Gastroesophageal sphincter (tissue), 4 donors: ENCODE results near the gene IGF2R. TPM values are rescaled to one million over a fixed set of nuclear protein-coding genes. Genes with fewer than 3 reads are reported as not detected.

ENCODE experiments used
- ATAC-seq: fragments of 150-250 bp; one replicate; pipeline ENCODE4 v1.9.1; 2016; ENCODE audit warnings: mild to moderate bottlenecking, moderate library complexity
- H3K27ac ChIP-seq, 4 donors: fragments of 200-600 bp; sonication (generic) in 3 of 4; 1 replicate in 3 of 4; 2 replicates in 1 of 4; pipeline ENCODE4 v1.5.1; 2016 to 2019
- H3K27me3 ChIP-seq: fragments of 200-600 bp; sonication (generic); one replicate; pipeline ENCODE4 v1.5.1; 2019
- H3K36me3 ChIP-seq, 2 donors: fragments of 200-600 bp; sonication (generic); one replicate each; pipeline ENCODE4 v1.5.1; 2019; ENCODE audit warnings: control low read depth in 1 of 2
- H3K4me1 ChIP-seq, 3 donors: fragments of 200-600 bp; sonication (generic); 1 replicate in 2 of 3; 2 replicates in 1 of 3; pipeline ENCODE4 v1.5.1; 2016 to 2019; ENCODE audit warnings: control low read depth in 2 of 3
- H3K4me3 ChIP-seq, 2 donors: fragments of 200-600 bp; sonication (generic); one replicate each; pipeline ENCODE4 v1.5.1; 2019; ENCODE audit warnings: mild to moderate bottlenecking in 1 of 2, moderate library complexity in 1 of 2
- H3K9me3 ChIP-seq, 3 donors: fragments of 200-600 bp; sonication (generic); one replicate each; pipeline ENCODE4 v1.5.1; 2017 to 2019; ENCODE audit warnings: control low read depth in 2 of 3
- CTCF ChIP-seq, 4 experiments: fragments of 200-600 bp in 2 of 4; fragments of 450-650 bp in 2 of 4; sonication (generic) in 1 of 4; IDR thresholded peaks; one replicate each; pipeline ENCODE4 v1.5.1; 2017 to 2019; ENCODE audit warnings: antibody characterized with exemption in 4 of 4, mild to moderate bottlenecking in 2 of 4, moderate library complexity in 2 of 4
- EP300 ChIP-seq: sonication (generic); formaldehyde crosslinking; IDR thresholded peaks from one replicate; pipeline ENCODE4 v1.6.1; 2017; ENCODE audit warnings: antibody characterized with exemption, mild to moderate bottlenecking
- POLR2A ChIP-seq, 2 donors: fragments of 450-650 bp; IDR thresholded peaks; one replicate each; pipeline ENCODE4 v1.6.1; 2017; ENCODE audit warnings: antibody characterized with exemption in 2 of 2, mild to moderate bottlenecking in 2 of 2, moderate library complexity in 1 of 2
- POLR2AphosphoS5 ChIP-seq: sonication (generic); formaldehyde crosslinking; IDR thresholded peaks from one replicate; pipeline ENCODE4 v1.6.1; 2017; ENCODE audit warnings: antibody characterized with exemption
- WGBS, 2 donors: methylation state at CpG; one replicate each; pipeline ENCODE4 v1.1.5; 2018; ENCODE audit warnings: low coverage in 1 of 2; 5-methylcytosine and 5-hydroxymethylcytosine counted together
- total RNA-seq, 4 donors: library from RNA; depleted of rRNA; stranded (reverse); fragments of >200 nt; gene quantifications; one replicate each; pipeline ENCODE4 v1.1.0, GENCODE V29; 2016

Gene IGF2R
- total RNA-seq, 4 donors from 2014 or later, result 47.9 to 81.3 (median 52.7) TPM

GRCh38 chr6:160128125-160128683 lies 159.3 kb downstream of the IGF2R start:
- no peak for ATAC-seq
- H3K36me3 ChIP-seq, result no peaks in the 10 kb centered on the region
- H3K9me3 ChIP-seq, result no peaks in the 10 kb centered on the region
- no peaks in the 10 kb centered on the region for H3K4me1 ChIP-seq
- no peak for TF ChIP-seq EP300
- TF ChIP-seq CTCF (IDR thresholded peaks at IDR 0.05), result no peak
- no peak for TF ChIP-seq POLR2AphosphoS5
- no peak for TF ChIP-seq POLR2A (IDR thresholded peaks at IDR 0.05)
- WGBS, 2 donors, result 84% methylated on average over 2 of the region's 3 CpGs; no CpG with 5 or more reads in 1 of the 2 donors
- H3K4me3 ChIP-seq, result no peak overlapping the region
- H3K27ac ChIP-seq, result no peak overlapping the region
- no peaks in the 10 kb centered on the region for H3K27me3 ChIP-seq

GRCh38 chr6:160128879-160129516 lies 160.1 kb downstream of the IGF2R start:
- H3K4me1 ChIP-seq, result no peaks in the 10 kb centered on the region
- no peaks in the 10 kb centered on the region for H3K36me3 ChIP-seq
- ATAC-seq, result no peak
- H3K27ac ChIP-seq, result no peak overlapping the region
- no peak for TF ChIP-seq POLR2A (IDR thresholded peaks at IDR 0.05)
- TF ChIP-seq EP300, result no peak
- TF ChIP-seq CTCF (IDR thresholded peaks at IDR 0.05), result no peak
- no peak for TF ChIP-seq POLR2AphosphoS5
- 71 to 80% methylated on average over 3 to 6 of the region's 6 CpGs for WGBS, 2 donors
- no peak overlapping the region for H3K4me3 ChIP-seq
- no peaks in the 10 kb centered on the region for H3K9me3 ChIP-seq
- H3K27me3 ChIP-seq, result no peaks in the 10 kb centered on the region

GRCh38 chr6:160129881-160130615 lies 161.2 kb downstream of the IGF2R start:
- Histone ChIP-seq H3K27ac (no peak overlapping the region), H3K27me3 (no peaks in the 10 kb centered on the region), H3K4me3 (no peak overlapping the region), H3K9me3 (no peaks in the 10 kb centered on the region), H3K36me3 (no peaks in the 10 kb centered on the region), H3K4me1 (no peaks in the 10 kb centered on the region)
- no peak for ATAC-seq
- TF ChIP-seq CTCF (IDR thresholded peaks at IDR 0.05), result no peak
- TF ChIP-seq POLR2A (IDR thresholded peaks at IDR 0.05), result no peak
- TF ChIP-seq EP300, result no peak
- TF ChIP-seq POLR2AphosphoS5, result no peak
- 86 to 94% methylated on average over 6 to 8 of the region's 10 CpGs for WGBS, 2 donors

- Histone ChIP-seq H3K9me3 (no peaks in the 10 kb centered on the region), H3K36me3 (no peaks in the 10 kb centered on the region), H3K27me3 (no peaks in the 10 kb centered on the region), H3K27ac (no peak overlapping the region), H3K4me3 (no peak overlapping the region), H3K4me1 (no peaks in the 10 kb centered on the region)
- no peak for TF ChIP-seq POLR2A (IDR thresholded peaks at IDR 0.05)
- no peak for TF ChIP-seq CTCF (IDR thresholded peaks at IDR 0.05)
- TF ChIP-seq POLR2AphosphoS5, result no peak
- TF ChIP-seq EP300, result no peak
- 81 to 88% methylated on average over 6 to 13 of the region's 13 CpGs for WGBS, 2 donors
- no peak for ATAC-seq
These were observed 162.0 kb downstream of the IGF2R start for GRCh38 chr6:160130729-160131484.
